Measurements from ENCODE around the gene OR11H7.
"Not testable (repeated sequence)": the region's sequence is repeated elsewhere in the genome, so short reads cannot be mapped to it uniquely, and the experiment has no call there.

The OR11H7 gene

GRCh38 chr14:20278414-20278813 is 49.6 kb downstream of the OR11H7 start:
- peak; percentile 31 for DNase-seq (ENCODE audit: low spot score)

GRCh38 chr14:20280265-20280664 is 51.5 kb downstream of the OR11H7 start:
- not testable (repeated sequence) for DNase-seq (ENCODE audit: low spot score)

Measured in CD4-positive, alpha-beta T cell treated with Interleukin-2 at 100 ng/mL for 4 hours (primary cell).